PFSK-1 (cell line): ENCODE data around the gene RAB7A.

Experiments
- FOXP2 ChIP-seq: optimal IDR thresholded peaks from 2 replicates; pipeline ENCODE3; 2011; ENCODE audit warnings: borderline replicate concordance, control low read depth, inconsistent platforms; ENCODE audit not compliant: insufficient read depth; ENCODE audit errors: extremely low read length, extremely low read depth
- POLR2AphosphoS5 ChIP-seq: IDR thresholded peaks from 2 replicates; pipeline ENCODE4 v1.6.1; 2012; ENCODE audit warnings: low read depth, mild to moderate bottlenecking, control low read depth, low read length, moderate library complexity
- SIN3A ChIP-seq: IDR thresholded peaks from 2 replicates; pipeline ENCODE4 v1.6.1; 2012; ENCODE audit warnings: mild to moderate bottlenecking, low read length, moderate library complexity, borderline replicate concordance; ENCODE audit not compliant: insufficient read depth
- TAF1 ChIP-seq: IDR thresholded peaks from 2 replicates; pipeline ENCODE4 v1.6.1; 2012; ENCODE audit warnings: low read length, control low read depth, borderline replicate concordance; ENCODE audit not compliant: insufficient read depth
- TF ChIP-seq, protein P1 (sequence below), 2 experiments: IDR thresholded peaks; 2 replicates each; pipeline versions ENCODE4 v1.6.1 to v1.8.0; 2011 to 2012; ENCODE audit warnings: low read depth in 2 of 2, low read length in 2 of 2, control low read depth in 1 of 2, inconsistent platforms in 1 of 2, mild to moderate bottlenecking in 1 of 2, moderate library complexity in 1 of 2; ENCODE audit not compliant: insufficient read depth in 1 of 2

RAB7A gene

DNA sequence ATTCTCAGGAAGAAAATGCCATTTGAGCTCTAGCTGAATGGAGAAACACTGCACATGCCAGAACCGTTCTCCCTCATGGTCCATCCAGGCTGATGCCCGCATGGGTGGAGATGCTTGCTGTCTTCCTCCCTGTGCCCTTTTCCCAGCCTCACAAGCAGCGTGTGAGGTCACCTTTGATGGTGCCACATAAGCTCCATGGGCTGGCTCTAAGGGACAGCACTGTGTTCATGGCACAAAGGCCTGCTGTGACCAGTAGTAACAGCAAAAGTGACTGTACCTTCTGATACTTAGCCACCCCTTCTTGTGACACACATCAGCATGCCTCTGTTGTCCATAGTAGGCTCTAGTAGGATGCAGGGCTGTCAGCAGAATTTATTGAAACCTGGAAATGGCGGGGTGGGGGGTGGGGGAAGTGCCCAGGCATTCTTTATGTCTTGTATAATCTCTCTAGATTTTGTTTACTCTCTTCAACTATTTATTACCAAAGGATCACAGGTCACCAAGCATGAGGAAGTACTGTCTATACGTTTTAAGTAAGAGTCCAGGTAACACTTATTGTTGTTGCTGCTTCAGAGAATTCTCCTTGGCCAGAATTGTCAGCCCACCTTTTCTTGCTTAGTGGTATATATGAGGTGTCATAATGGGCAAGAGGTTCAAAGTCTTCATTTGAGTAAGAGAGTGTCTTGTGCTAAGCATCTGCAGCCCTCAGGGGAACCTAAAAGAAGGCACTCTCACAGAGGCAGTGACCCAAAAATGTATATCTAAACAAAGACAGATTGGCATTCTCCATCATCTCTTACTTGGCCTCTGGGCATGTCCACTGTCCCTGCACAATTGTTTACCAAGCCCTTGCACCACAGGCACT, 56.5 kb downstream of the RAB7A start:
- TF ChIP-seq, protein P1, sequence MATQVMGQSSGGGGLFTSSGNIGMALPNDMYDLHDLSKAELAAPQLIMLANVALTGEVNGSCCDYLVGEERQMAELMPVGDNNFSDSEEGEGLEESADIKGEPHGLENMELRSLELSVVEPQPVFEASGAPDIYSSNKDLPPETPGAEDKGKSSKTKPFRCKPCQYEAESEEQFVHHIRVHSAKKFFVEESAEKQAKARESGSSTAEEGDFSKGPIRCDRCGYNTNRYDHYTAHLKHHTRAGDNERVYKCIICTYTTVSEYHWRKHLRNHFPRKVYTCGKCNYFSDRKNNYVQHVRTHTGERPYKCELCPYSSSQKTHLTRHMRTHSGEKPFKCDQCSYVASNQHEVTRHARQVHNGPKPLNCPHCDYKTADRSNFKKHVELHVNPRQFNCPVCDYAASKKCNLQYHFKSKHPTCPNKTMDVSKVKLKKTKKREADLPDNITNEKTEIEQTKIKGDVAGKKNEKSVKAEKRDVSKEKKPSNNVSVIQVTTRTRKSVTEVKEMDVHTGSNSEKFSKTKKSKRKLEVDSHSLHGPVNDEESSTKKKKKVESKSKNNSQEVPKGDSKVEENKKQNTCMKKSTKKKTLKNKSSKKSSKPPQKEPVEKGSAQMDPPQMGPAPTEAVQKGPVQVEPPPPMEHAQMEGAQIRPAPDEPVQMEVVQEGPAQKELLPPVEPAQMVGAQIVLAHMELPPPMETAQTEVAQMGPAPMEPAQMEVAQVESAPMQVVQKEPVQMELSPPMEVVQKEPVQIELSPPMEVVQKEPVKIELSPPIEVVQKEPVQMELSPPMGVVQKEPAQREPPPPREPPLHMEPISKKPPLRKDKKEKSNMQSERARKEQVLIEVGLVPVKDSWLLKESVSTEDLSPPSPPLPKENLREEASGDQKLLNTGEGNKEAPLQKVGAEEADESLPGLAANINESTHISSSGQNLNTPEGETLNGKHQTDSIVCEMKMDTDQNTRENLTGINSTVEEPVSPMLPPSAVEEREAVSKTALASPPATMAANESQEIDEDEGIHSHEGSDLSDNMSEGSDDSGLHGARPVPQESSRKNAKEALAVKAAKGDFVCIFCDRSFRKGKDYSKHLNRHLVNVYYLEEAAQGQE (IDR thresholded peaks at IDR 0.05; ENCODE audit: insufficient read depth in 1 of 2, low read depth in 2 of 2, low read length in 2 of 2): no peak
- no peak for TF ChIP-seq TAF1
- no peak for TF ChIP-seq POLR2AphosphoS5
- no peak for TF ChIP-seq FOXP2
- TF ChIP-seq SIN3A: no peak

DNA sequence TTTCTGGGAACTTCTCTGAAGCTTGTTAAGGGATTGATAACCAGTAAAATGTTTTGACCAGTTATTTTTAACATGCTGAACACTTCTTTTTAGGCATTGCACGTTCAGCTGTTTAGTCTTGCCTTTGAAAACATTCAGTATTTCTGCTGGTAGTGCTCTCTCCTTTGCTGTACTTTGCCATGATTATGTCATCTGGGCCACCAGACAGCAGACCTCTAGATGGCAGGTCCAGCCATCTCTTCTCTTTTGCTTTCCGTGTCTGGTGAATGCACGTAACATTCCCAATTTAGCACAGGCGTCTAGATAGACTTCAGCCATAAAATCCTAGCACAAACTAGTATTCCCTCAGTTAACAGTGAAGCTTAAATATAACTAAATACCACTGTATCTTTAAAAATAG, 57.8 kb downstream of the RAB7A start:
- TF ChIP-seq, protein P1 (IDR thresholded peaks at IDR 0.05; ENCODE audit: insufficient read depth in 1 of 2, low read depth in 2 of 2, low read length in 2 of 2): no peak
- TF ChIP-seq SIN3A (no peak), FOXP2 (no peak), POLR2AphosphoS5 (no peak), TAF1 (no peak)

DNA sequence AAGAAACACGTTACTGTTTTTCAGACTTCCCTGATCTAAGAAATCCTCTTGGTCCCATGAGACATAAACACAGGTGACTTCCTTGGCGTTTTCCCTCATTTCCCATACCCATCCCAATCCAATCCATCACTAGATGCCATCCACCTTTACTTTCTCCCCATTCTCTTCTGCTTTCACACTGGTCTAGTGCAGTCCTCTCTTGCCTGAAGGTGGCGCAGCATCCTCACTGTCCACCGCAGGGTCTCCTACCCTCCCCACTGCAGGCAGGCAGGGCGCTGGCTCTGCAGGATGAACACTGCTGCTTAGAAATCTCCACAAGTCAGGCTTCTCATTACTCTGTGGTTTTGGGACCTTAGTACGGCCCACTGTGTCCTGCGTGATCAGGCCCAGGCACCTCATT, 58.2 kb downstream of the RAB7A start:
- TF ChIP-seq, protein P1 (IDR thresholded peaks at IDR 0.05; ENCODE audit: insufficient read depth in 1 of 2, low read depth in 2 of 2, low read length in 2 of 2): no peak
- no peak for TF ChIP-seq FOXP2
- TF ChIP-seq TAF1: no peak
- TF ChIP-seq POLR2AphosphoS5: no peak
- TF ChIP-seq SIN3A: no peak

DNA sequence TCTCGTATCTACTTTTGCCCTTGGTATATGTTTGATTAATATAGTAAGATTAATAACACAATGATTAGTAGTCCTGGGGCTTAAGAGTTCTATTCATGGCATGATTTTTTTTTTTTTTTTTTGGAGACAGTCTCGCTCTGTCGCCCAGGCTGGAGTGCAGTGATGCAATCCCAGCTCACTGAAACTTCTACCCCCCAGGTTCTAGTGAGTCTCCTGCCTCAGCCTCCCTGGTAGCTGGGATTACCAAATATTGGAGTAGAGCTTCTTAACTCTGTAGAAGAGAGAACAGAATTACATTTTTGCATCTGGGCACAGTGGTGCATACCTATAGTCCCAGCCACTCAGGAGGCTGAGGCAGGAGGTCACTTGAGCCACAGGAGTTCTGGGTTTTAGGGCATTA, 58.9 kb downstream of the RAB7A start:
- TF ChIP-seq, protein P1 (IDR thresholded peaks at IDR 0.05; ENCODE audit: insufficient read depth in 1 of 2, low read depth in 2 of 2, low read length in 2 of 2): no peak
- TF ChIP-seq FOXP2 (no peak), TAF1 (no peak), POLR2AphosphoS5 (no peak), SIN3A (no peak)
